Measurements from ENCODE around the gene PCYT2. TPM values are rescaled to one million over a fixed set of nuclear protein-coding genes. Genes with fewer than 3 reads are reported as not detected.

The PCYT2 gene
- total and polyA plus RNA-seq, 10 of the 15 experiments (the other 5 are each of a cell fraction or from before 2014, with no cell fraction given), result 0.63 to 72.0 (median 45.0) TPM

DNA sequence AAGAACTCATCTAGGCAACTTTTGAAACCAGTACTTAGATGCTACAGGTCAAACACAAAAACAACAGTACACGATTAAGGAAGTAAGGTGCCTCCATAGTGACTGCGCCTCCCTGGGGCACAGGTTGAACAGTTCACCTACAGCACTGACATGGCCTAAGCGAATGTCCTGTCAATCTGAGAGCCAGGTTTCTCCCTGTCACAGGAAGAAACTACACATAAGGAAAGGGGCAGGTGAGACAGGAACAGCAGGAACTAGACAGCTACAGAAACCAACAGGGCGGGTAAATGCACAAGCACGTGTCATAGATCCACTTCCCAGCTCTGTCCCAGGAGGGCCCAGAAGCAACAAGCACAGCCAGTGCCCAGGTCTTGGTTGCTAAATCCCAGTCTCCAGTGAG is 32.1 kb downstream of the PCYT2 start:
- ATAC-seq, result no peak
- no peak overlapping the region for H3K4me2 ChIP-seq (ENCODE audit: control insufficient read depth, insufficient read depth)
- 66% methylated on average over 5 of the region's 5 CpGs for WGBS (ENCODE audit: insufficient coverage, insufficient replicate concordance, low lambda C conversion rate, missing lambda C conversion rate)
- H3K4me1 ChIP-seq (ENCODE audit: control insufficient read depth, insufficient read depth, low read length), result no peaks in the 10 kb centered on the region
- ChIA-PET RAD21 (ENCODE audit: unreplicated experiment) (no interaction called here), CTCF (no interaction called here), POLR2A (interaction anchor here (1.0 to 1.3 kb wide), 2 partner anchors 9 to 46 kb away, joined by 3 to 4 read pairs; partner anchors contain the start of gene MCRIP1), SMC1A (ENCODE audit: uncharacterized antibody, unreplicated experiment) (no interaction called here)
- H2AFZ ChIP-seq (ENCODE audit: control insufficient read depth, low read depth, low read length), result no peak overlapping the region
- no peak overlapping the region for H3K4me3 ChIP-seq
- intact Hi-C loops (cut with micrococcal nuclease; ENCODE audit: unreplicated experiment) (no loop called here), in situ Hi-C loops (cut with MboI) (no loop called here)
- H3K36me3 ChIP-seq (ENCODE audit: control insufficient read depth in 2 of 2, insufficient read depth in 2 of 2, low read length in 1 of 2), result peaks cover 1 to 2% of the 10 kb centered on the region in 2 experiments; a peak in 1 of 4 replicates
- H3K9ac ChIP-seq (ENCODE audit: control insufficient read depth, insufficient read depth, low read length), result no peak overlapping the region
- DNase-seq (ENCODE audit: low read depth, low spot score), result no peak
- TF ChIP-seq TCF7 (IDR thresholded peaks at IDR 0.05; ENCODE audit: borderline replicate concordance), result no peak
- TF ChIP-seq HDGF (IDR thresholded peaks at IDR 0.05), result no peak
- TF ChIP-seq, protein P1, sequence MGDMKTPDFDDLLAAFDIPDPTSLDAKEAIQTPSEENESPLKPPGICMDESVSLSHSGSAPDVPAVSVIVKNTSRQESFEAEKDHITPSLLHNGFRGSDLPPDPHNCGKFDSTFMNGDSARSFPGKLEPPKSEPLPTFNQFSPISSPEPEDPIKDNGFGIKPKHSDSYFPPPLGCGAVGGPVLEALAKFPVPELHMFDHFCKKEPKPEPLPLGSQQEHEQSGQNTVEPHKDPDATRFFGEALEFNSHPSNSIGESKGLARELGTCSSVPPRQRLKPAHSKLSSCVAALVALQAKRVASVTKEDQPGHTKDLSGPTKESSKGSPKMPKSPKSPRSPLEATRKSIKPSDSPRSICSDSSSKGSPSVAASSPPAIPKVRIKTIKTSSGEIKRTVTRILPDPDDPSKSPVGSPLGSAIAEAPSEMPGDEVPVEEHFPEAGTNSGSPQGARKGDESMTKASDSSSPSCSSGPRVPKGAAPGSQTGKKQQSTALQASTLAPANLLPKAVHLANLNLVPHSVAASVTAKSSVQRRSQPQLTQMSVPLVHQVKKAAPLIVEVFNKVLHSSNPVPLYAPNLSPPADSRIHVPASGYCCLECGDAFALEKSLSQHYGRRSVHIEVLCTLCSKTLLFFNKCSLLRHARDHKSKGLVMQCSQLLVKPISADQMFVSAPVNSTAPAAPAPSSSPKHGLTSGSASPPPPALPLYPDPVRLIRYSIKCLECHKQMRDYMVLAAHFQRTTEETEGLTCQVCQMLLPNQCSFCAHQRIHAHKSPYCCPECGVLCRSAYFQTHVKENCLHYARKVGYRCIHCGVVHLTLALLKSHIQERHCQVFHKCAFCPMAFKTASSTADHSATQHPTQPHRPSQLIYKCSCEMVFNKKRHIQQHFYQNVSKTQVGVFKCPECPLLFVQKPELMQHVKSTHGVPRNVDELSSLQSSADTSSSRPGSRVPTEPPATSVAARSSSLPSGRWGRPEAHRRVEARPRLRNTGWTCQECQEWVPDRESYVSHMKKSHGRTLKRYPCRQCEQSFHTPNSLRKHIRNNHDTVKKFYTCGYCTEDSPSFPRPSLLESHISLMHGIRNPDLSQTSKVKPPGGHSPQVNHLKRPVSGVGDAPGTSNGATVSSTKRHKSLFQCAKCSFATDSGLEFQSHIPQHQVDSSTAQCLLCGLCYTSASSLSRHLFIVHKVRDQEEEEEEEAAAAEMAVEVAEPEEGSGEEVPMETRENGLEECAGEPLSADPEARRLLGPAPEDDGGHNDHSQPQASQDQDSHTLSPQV (IDR thresholded peaks at IDR 0.05), result no peak
- no peak for TF ChIP-seq PAX8 (IDR thresholded peaks at IDR 0.05)
- TF ChIP-seq ZNF274 (IDR thresholded peaks at IDR 0.05; ENCODE audit: insufficient read depth, insufficient read length), result no peak
- no peak for TF ChIP-seq CHD1 (IDR thresholded peaks at IDR 0.05; ENCODE audit: low read depth, low read length)
- TF ChIP-seq SPI1 (IDR thresholded peaks at IDR 0.05; ENCODE audit: borderline replicate concordance, insufficient read depth, low read depth, low read length), result no peak
- TF ChIP-seq, protein P2, sequence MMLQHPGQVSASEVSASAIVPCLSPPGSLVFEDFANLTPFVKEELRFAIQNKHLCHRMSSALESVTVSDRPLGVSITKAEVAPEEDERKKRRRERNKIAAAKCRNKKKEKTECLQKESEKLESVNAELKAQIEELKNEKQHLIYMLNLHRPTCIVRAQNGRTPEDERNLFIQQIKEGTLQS (IDR thresholded peaks at IDR 0.05; ENCODE audit: borderline replicate concordance, extremely low read depth, low read depth, low read length), result no peak
- TF ChIP-seq, protein P3, sequence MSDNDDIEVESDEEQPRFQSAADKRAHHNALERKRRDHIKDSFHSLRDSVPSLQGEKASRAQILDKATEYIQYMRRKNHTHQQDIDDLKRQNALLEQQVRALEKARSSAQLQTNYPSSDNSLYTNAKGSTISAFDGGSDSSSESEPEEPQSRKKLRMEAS (IDR thresholded peaks at IDR 0.05; ENCODE audit: low read depth, low read length), result no peak
- no peak for TF ChIP-seq IKZF2 (IDR thresholded peaks at IDR 0.05)
- TF ChIP-seq HCFC1 (IDR thresholded peaks at IDR 0.05; ENCODE audit: low read length), result no peak
- no peak overlapping the region for H3K27ac ChIP-seq (ENCODE audit: control insufficient read depth, insufficient read depth)
- no peaks in the 10 kb centered on the region for H3K9me3 ChIP-seq (replicated peaks; ENCODE audit: control insufficient read depth, insufficient read depth, low read length)
- BruUV-seq (replicated peaks), result no TSS peak
- peak; percentile 38 for FAIRE-seq
- H4K20me1 ChIP-seq (ENCODE audit: control insufficient read depth, insufficient read depth), result no peaks in the 10 kb centered on the region
- H3K79me2 ChIP-seq (ENCODE audit: control insufficient read depth, insufficient read depth, low read length), result no peaks in the 10 kb centered on the region
- H3K27me3 ChIP-seq (replicated peaks in 1 of 2; ENCODE audit: control insufficient read depth in 2 of 2, insufficient read depth in 2 of 2, low read length in 1 of 2), result no peaks in the 10 kb centered on the region

Data from GM12878 (cell line).